K562 (cell line): ENCODE results near the gene PTPRF. TPM values are rescaled to one million over a fixed set of nuclear protein-coding genes. Genes with fewer than 3 reads are reported as not detected.

Source experiments
- ATAC-seq: fragments of 200-7000 bp; cut with Tn5 transposase; 3 replicates; pipeline ENCODE4 v1.9.1; 2020; ENCODE audit warnings: moderate library complexity
- BruUV-seq: library from RNA; stranded (reverse); fragments of 400-500 nt; replicated peaks from 2 replicates; lab custom pipeline; 2021; lab: Mats Ljungman, UMichigan
- CTCF ChIA-PET: fragments of 300-600 bp; formaldehyde crosslinking; extraction: SDS; loops from one replicate; lab custom pipeline; 2021; ENCODE audit warnings: low intra/inter-chr PET ratio; lab: Yijun Ruan, JAX
- POLR2A ChIA-PET: fragments of 300-600, 350-650 bp; sonication (Branson Sonifier 250); formaldehyde crosslinking; extraction: SDS; loops from one replicate; lab custom pipeline; 2021; ENCODE audit warnings: antibody characterized with exemption, inconsistent platforms; lab: Yijun Ruan, JAX
- DNase-seq, 4 experiments: peaks; one replicate each; pipeline versions ENCODE4 v3.0.0 to v3.0.0-alpha.2; 2011 to 2018; ENCODE audit warnings: low spot score in 3 of 4, mixed read lengths in 3 of 4; ENCODE audit errors: extremely low read depth in 1 of 4
- FAIRE-seq: peaks from 2 replicates; lab custom pipeline; 2011; peaks lifted over from hg19 to GRCh38; lab: Jason Lieb, UNC
- H2AFZ ChIP-seq: 2 replicates; pipeline ENCODE4 v1.6.0; 2011; ENCODE audit warnings: low read depth, low read length, control low read depth, inconsistent platforms
- H3K27ac ChIP-seq: fragments of 200-600 bp; 3 replicates; pipeline ENCODE4 v1.8.0; 2011; ENCODE audit warnings: low read depth, mild to moderate bottlenecking, control low read depth, inconsistent platforms, low read length, moderate library complexity, mixed read lengths; ENCODE audit errors: extremely low read depth
- H3K27me3 ChIP-seq, 2 experiments: fragments of 300-600 bp in 1 of 2; 2 replicates in 1 of 2; 3 replicates in 1 of 2; pipeline versions ENCODE4 v1.6.0 to v1.8.0; 2011; ENCODE audit warnings: inconsistent platforms in 2 of 2, low read length in 2 of 2, mild to moderate bottlenecking in 1 of 2, mixed read lengths in 1 of 2, moderate library complexity in 1 of 2; ENCODE audit not compliant: control insufficient read depth in 2 of 2, insufficient read depth in 2 of 2
- H3K36me3 ChIP-seq: fragments of 300-600 bp; 3 replicates; pipeline ENCODE4 v1.8.0; 2011; ENCODE audit warnings: mild to moderate bottlenecking, low read length, inconsistent platforms; ENCODE audit not compliant: control insufficient read depth, insufficient read depth
- H3K4me1 ChIP-seq, 2 experiments: fragments of 200-600 bp in 1 of 2; replicated peaks in 1 of 2; 2 replicates in 1 of 2; 3 replicates in 1 of 2; pipeline versions ENCODE4 v1.5.1 to v1.8.0; 2011; ENCODE audit warnings: inconsistent platforms in 2 of 2, low read length in 2 of 2, mild to moderate bottlenecking in 1 of 2, mixed read lengths in 1 of 2, moderate library complexity in 1 of 2; ENCODE audit not compliant: control insufficient read depth in 2 of 2, insufficient read depth in 2 of 2
- H3K4me2 ChIP-seq: 2 replicates; pipeline ENCODE4 v1.6.1; 2011; ENCODE audit warnings: low read length, control low read depth, inconsistent platforms, mixed read lengths; ENCODE audit not compliant: insufficient read depth
- H3K4me3 ChIP-seq: fragments of 200-600 bp; sonication (generic), shearing (Covaris generic); 2 replicates; pipeline ENCODE4 v1.5.1; 2016; ENCODE audit warnings: control low read depth, inconsistent platforms
- H3K79me2 ChIP-seq: fragments of 200-600 bp; 3 replicates; pipeline ENCODE4 v1.8.0; 2011; ENCODE audit warnings: low read length, inconsistent platforms; ENCODE audit not compliant: control insufficient read depth, insufficient read depth
- H3K9ac ChIP-seq, 2 experiments: 2 replicates each; pipeline versions ENCODE4 v1.6.0 to v1.6.1; 2011; ENCODE audit warnings: low read depth in 2 of 2, low read length in 2 of 2, control low read depth in 1 of 2, inconsistent platforms in 1 of 2, mild to moderate bottlenecking in 1 of 2, mixed read lengths in 1 of 2; ENCODE audit not compliant: insufficient read depth in 1 of 2
- H3K9me1 ChIP-seq: one replicate; pipeline ENCODE4 v1.6.0; 2011; ENCODE audit warnings: inconsistent platforms, mild to moderate bottlenecking, low read length, moderate library complexity; ENCODE audit not compliant: control insufficient read depth, insufficient read depth
- H3K9me3 ChIP-seq: replicated peaks from 2 replicates; pipeline ENCODE4 v1.5.1; 2011; ENCODE audit warnings: low read depth, low read length, inconsistent platforms; ENCODE audit not compliant: control insufficient read depth, insufficient read depth
- H4K20me1 ChIP-seq: replicated peaks from 2 replicates; pipeline ENCODE4 v1.6.1; 2011; ENCODE audit warnings: low read length, inconsistent platforms, mixed read lengths; ENCODE audit not compliant: control insufficient read depth, insufficient read depth
- SREBF2 ChIP-seq: sonication (generic); formaldehyde crosslinking; IDR thresholded peaks from 2 replicates; pipeline ENCODE4 v1.4.0; 2020; ENCODE audit warnings: mild to moderate bottlenecking, missing genetic modification reagents
- VEZF1 ChIP-seq: fragments of 200-800 bp; sonication (Bioruptor generic); IDR thresholded peaks from 2 replicates; pipeline ENCODE4 v1.6.1; 2017; ENCODE audit warnings: missing genetic modification characterization, missing compliant biosample characterization
- ZFP91 ChIP-seq: sonication (generic); formaldehyde crosslinking; IDR thresholded peaks from 2 replicates; pipeline ENCODE4 v1.8.0; 2022; ENCODE audit warnings: mild to moderate bottlenecking, missing genetic modification reagents
- ZNF165 ChIP-seq: fragments of 250-450 bp; sonication (Bioruptor Pico); IDR thresholded peaks from 2 replicates; pipeline ENCODE4 v1.4.0; 2020; ENCODE audit warnings: borderline replicate concordance
- ZNF347 ChIP-seq: fragments of 450-650 bp; formaldehyde crosslinking; IDR thresholded peaks from 2 replicates; pipeline ENCODE4 v1.4.0; 2020; ENCODE audit warnings: low read depth, mild to moderate bottlenecking, moderate library complexity
- ZNF384 ChIP-seq: IDR thresholded peaks from 2 replicates; pipeline ENCODE4 v1.6.1; 2012; ENCODE audit warnings: low read depth, low read length, improper control_type of control experiment
- ZNF431 ChIP-seq: sonication (generic); formaldehyde crosslinking; IDR thresholded peaks from 2 replicates; pipeline ENCODE4 v1.8.0; 2022; ENCODE audit warnings: mild to moderate bottlenecking, missing genetic modification reagents
- ZNF76 ChIP-seq: fragments of 250-450 bp; sonication (Bioruptor Pico); IDR thresholded peaks from 2 replicates; pipeline ENCODE4 v1.4.0; 2020; ENCODE audit warnings: mild to moderate bottlenecking, moderate library complexity, borderline replicate concordance
- ZNF766 ChIP-seq: fragments of 200-800 bp; sonication (Bioruptor generic); conservative IDR thresholded peaks from 2 replicates; pipeline ENCODE4 v1.6.1; 2016; ENCODE audit warnings: missing genetic modification characterization, missing compliant biosample characterization
- WGBS: fragments of 100-300 bp; shearing (Covaris generic); methylation state at CpG from one replicate; pipeline ENCODE4 v1.1.6; 2016; ENCODE audit warnings: low coverage, mixed read lengths; ENCODE audit not compliant: insufficient coverage; ENCODE audit errors: missing lambda C conversion rate; 5-methylcytosine and 5-hydroxymethylcytosine counted together
- in situ Hi-C: fragments of 300-500 bp; cut with MboI; formaldehyde crosslinking; loops from 4 replicates; pipeline ENCODE4 v1.15.0; 2018; ENCODE audit warnings: inconsistent platforms, mixed read lengths
- intact Hi-C: fragments of 100-400 bp; cut with micrococcal nuclease; formaldehyde crosslinking; loops from 2 replicates; pipeline ENCODE4 v1.14.2; 2022
- polyA plus RNA-seq, 8 experiments: library from polyadenylated mRNA; depleted of rRNA in 4 of 8; stranded (reverse) in 5 of 8; unstranded in 3 of 8; fragments of >200 nt; fragmentation: Nextera tagmentation in 2 of 8; fragmentation: Illumina TruSeq in 1 of 8; extraction: Ambion mirVana in 2 of 8; extraction: Trizol in 1 of 8; gene quantifications; 2 replicates each; pipeline versions ENCODE4 v1.2.1 to v1.2.3, GENCODE V29; 2011 to 2014; ENCODE audit warnings: inconsistent platforms in 1 of 8, missing spikeins in 1 of 8
- total RNA-seq, 7 experiments: library from RNA; depleted of rRNA in 6 of 7; stranded (reverse); fragments of >200 nt in 6 of 7; fragmentation: Illumina TruSeq in 2 of 7; extraction: Trizol in 2 of 7; gene quantifications; 2 replicates each; pipeline versions ENCODE4 v1.2.1 to v1.2.3, GENCODE V29; 2011 to 2021; ENCODE audit warnings: low replicate concordance in 1 of 7
- TF ChIP-seq, protein P1 (sequence below): fragments of 450-650 bp; formaldehyde crosslinking; conservative IDR thresholded peaks from 2 replicates; pipeline ENCODE4 v1.4.0; 2022; ENCODE audit warnings: mild to moderate bottlenecking, missing genetic modification characterization

The PTPRF gene
- total and polyA plus RNA-seq, 9 of the 15 experiments (the other 6 are each of a cell fraction or from before 2014, with no cell fraction given) = 0.13 to 4.3 (median 1.1) TPM

DNA sequence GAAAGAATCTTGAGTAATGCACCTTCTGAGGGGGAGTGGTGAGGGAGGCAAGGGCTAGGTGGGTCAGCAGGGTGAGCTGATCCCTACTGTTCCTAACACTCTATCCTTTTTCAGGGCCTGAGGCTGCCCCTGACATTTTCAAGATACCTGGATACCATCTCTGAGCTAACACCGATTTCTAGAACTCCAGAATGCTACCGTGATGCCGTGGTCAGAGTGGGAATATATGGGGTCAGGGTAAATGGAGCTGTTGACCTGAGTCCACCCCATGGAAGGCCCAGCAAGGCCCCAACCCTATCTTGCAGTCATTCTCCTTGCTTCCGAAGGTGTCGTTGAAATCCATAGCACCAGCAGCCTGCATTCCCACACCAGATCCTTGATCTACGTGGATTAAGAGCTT lies 18.0 kb upstream of the PTPRF start:
- no peak for TF ChIP-seq ZNF165
- no peak for TF ChIP-seq ZNF766
- TF ChIP-seq VEZF1 (CRISPR knock-in tag) = no peak
- TF ChIP-seq ZFP91 (CRISPR knock-in tag) = no peak
- TF ChIP-seq ZNF347 (CRISPR knock-in tag) = no peak
- no peak for TF ChIP-seq ZNF76
- TF ChIP-seq, protein P1, sequence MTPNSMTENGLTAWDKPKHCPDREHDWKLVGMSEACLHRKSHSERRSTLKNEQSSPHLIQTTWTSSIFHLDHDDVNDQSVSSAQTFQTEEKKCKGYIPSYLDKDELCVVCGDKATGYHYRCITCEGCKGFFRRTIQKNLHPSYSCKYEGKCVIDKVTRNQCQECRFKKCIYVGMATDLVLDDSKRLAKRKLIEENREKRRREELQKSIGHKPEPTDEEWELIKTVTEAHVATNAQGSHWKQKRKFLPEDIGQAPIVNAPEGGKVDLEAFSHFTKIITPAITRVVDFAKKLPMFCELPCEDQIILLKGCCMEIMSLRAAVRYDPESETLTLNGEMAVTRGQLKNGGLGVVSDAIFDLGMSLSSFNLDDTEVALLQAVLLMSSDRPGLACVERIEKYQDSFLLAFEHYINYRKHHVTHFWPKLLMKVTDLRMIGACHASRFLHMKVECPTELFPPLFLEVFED = no peak
- TF ChIP-seq ZNF384 = no peak
- TF ChIP-seq SREBF2 (CRISPR knock-in tag) = no peak
- no peak for TF ChIP-seq ZNF431 (CRISPR knock-in tag)
- no peak overlapping the region for H3K9ac ChIP-seq
- ChIA-PET CTCF (no interaction called here), POLR2A (interaction anchor here (0.7 to 1.4 kb wide), 3 partner anchors 10 to 426 kb away, joined by 3 to 7 read pairs (median 5); no protein-coding TSS in a partner anchor)
- WGBS = 14% methylated on average over 6 of the region's 6 CpGs
- no peak for DNase-seq
- H3K27ac ChIP-seq = no peak overlapping the region
- intact Hi-C loops (no loop called here), in situ Hi-C loops (loop anchor here (5.0 kb wide), 1 partner anchor 285 kb away; no protein-coding TSS in a partner anchor)
- H3K9me3 ChIP-seq = 0 out of 2 replicates have a peak, but pooled peaks cover 4% of the 10 kb centered on the region
- FAIRE-seq = no peak
- no TSS peak for BruUV-seq
- no peak overlapping the region for H3K4me3 ChIP-seq
- no peaks in the 10 kb centered on the region for H3K79me2 ChIP-seq
- no peak overlapping the region for H3K4me2 ChIP-seq
- H3K36me3 ChIP-seq = no peaks in the 10 kb centered on the region
- no peaks in the 10 kb centered on the region for H3K4me1 ChIP-seq
- no peak for ATAC-seq
- H3K9me1 ChIP-seq = no peaks in the 10 kb centered on the region
- H2AFZ ChIP-seq = no peak overlapping the region
- peaks cover 15 to 53% of the 10 kb centered on the region in 2 experiments for H3K27me3 ChIP-seq
- no peaks in the 10 kb centered on the region for H4K20me1 ChIP-seq
